K562 (cell line): Measurements from ENCODE around the gene SNX27. TPM values are rescaled to one million over a fixed set of nuclear protein-coding genes. Genes with fewer than 3 reads are reported as not detected.

Experiments
- CEBPG ChIP-seq, 3 experiments: fragments of 200-800 bp in 1 of 3; sonication (Bioruptor generic) in 1 of 3; sonication (generic) in 1 of 3; formaldehyde crosslinking in 1 of 3; IDR thresholded peaks in 2 of 3; conservative IDR thresholded peaks in 1 of 3; 2 replicates each; pipeline versions ENCODE4 v1.6.1 to v1.8.0; 2016 to 2022; ENCODE audit warnings: missing compliant biosample characterization in 2 of 3, missing genetic modification characterization in 2 of 3, mild to moderate bottlenecking in 1 of 3, missing genetic modification reagents in 1 of 3
- DDX20 ChIP-seq: fragments of 450-650 bp; IDR thresholded peaks from 2 replicates; pipeline ENCODE4 v1.6.1; 2016; ENCODE audit warnings: missing genetic modification characterization, low read depth, mild to moderate bottlenecking, missing compliant biosample characterization, moderate library complexity
- HMG20A ChIP-seq: fragments of 450-650 bp; formaldehyde crosslinking; conservative IDR thresholded peaks from 2 replicates; pipeline ENCODE4 v1.4.0; 2020; ENCODE audit warnings: mild to moderate bottlenecking, mixed read lengths
- KAT2B ChIP-seq: IDR thresholded peaks from one replicate; pipeline ENCODE4 v1.6.1; 2012; ENCODE audit warnings: low read depth, mild to moderate bottlenecking, control low read depth, inconsistent platforms, low read length, moderate library complexity
- KHSRP ChIP-seq: fragments of 450-650 bp; IDR thresholded peaks from 2 replicates; pipeline ENCODE4 v1.6.1; 2017
- NCOA4 ChIP-seq: fragments of 450-650 bp; IDR thresholded peaks from 2 replicates; pipeline ENCODE4 v1.6.1; 2018; ENCODE audit warnings: mild to moderate bottlenecking; ENCODE audit not compliant: partially characterized antibody
- NFATC3 ChIP-seq: fragments of 450-650 bp; IDR thresholded peaks from 2 replicates; pipeline ENCODE4 v1.6.1; 2017; ENCODE audit warnings: mild to moderate bottlenecking
- NR2C1 ChIP-seq, 2 experiments: fragments of 450-650 bp; IDR thresholded peaks; 2 replicates each; pipeline ENCODE4 v1.6.1; 2017; ENCODE audit warnings: mild to moderate bottlenecking in 2 of 2, antibody characterized with exemption in 1 of 2, inconsistent platforms in 1 of 2, missing compliant biosample characterization in 1 of 2, missing genetic modification characterization in 1 of 2
- NR2C2 ChIP-seq, 2 experiments: fragments of 200-800 bp in 1 of 2; sonication (Bioruptor generic) in 1 of 2; sonication (generic) in 1 of 2; formaldehyde crosslinking in 1 of 2; IDR thresholded peaks; 2 replicates each; pipeline versions ENCODE4 v1.6.1 to v1.8.0; 2016 to 2022; ENCODE audit warnings: mild to moderate bottlenecking in 1 of 2, missing compliant biosample characterization in 1 of 2, missing genetic modification characterization in 1 of 2, missing genetic modification reagents in 1 of 2
- NUFIP1 ChIP-seq: fragments of 450-650 bp; IDR thresholded peaks from 2 replicates; pipeline ENCODE4 v1.6.1; 2018; ENCODE audit not compliant: partially characterized antibody
- SMAD1 ChIP-seq: fragments of 150-350 bp; IDR thresholded peaks from 2 replicates; pipeline ENCODE4 v1.6.1; 2014; ENCODE audit warnings: low read length, low read depth; ENCODE audit not compliant: partially characterized antibody
- XRCC5 ChIP-seq: fragments of 200-400 bp; formaldehyde crosslinking; IDR thresholded peaks from 2 replicates; pipeline ENCODE4 v1.6.1; 2017; ENCODE audit warnings: low read depth, mild to moderate bottlenecking, low read length
- ZNF174 ChIP-seq: fragments of 250-450 bp; sonication (Bioruptor Pico); IDR thresholded peaks from 2 replicates; pipeline ENCODE4 v1.4.0; 2020; ENCODE audit warnings: mild to moderate bottlenecking
- ZZZ3 ChIP-seq: fragments of 450-650 bp; IDR thresholded peaks from 2 replicates; pipeline ENCODE4 v1.6.1; 2016; ENCODE audit warnings: antibody characterized with exemption, mild to moderate bottlenecking, moderate library complexity
- polyA plus RNA-seq, 8 experiments: library from polyadenylated mRNA; depleted of rRNA in 4 of 8; stranded (reverse) in 5 of 8; unstranded in 3 of 8; fragments of >200 nt; fragmentation: Nextera tagmentation in 2 of 8; fragmentation: Illumina TruSeq in 1 of 8; extraction: Ambion mirVana in 2 of 8; extraction: Trizol in 1 of 8; gene quantifications; 2 replicates each; pipeline versions ENCODE4 v1.2.1 to v1.2.3, GENCODE V29; 2011 to 2014; ENCODE audit warnings: inconsistent platforms in 1 of 8, missing spikeins in 1 of 8
- total RNA-seq, 7 experiments: library from RNA; depleted of rRNA in 6 of 7; stranded (reverse); fragments of >200 nt in 6 of 7; fragmentation: Illumina TruSeq in 2 of 7; extraction: Trizol in 2 of 7; gene quantifications; 2 replicates each; pipeline versions ENCODE4 v1.2.1 to v1.2.3, GENCODE V29; 2011 to 2021; ENCODE audit warnings: low replicate concordance in 1 of 7
- TF ChIP-seq, protein P1 (sequence below): fragments of 450-650 bp; formaldehyde crosslinking; IDR thresholded peaks from 2 replicates; pipeline ENCODE4 v1.4.0; 2020; ENCODE audit warnings: mild to moderate bottlenecking
- TF ChIP-seq, protein P2 (sequence below): fragments of 450-650 bp; formaldehyde crosslinking; IDR thresholded peaks from 2 replicates; pipeline ENCODE4 v1.4.0; 2020; ENCODE audit warnings: mild to moderate bottlenecking, moderate library complexity
- TF ChIP-seq, protein P3 (sequence below): conservative IDR thresholded peaks from 2 replicates; pipeline ENCODE4 v1.6.1; 2011; ENCODE audit warnings: low read depth, mild to moderate bottlenecking, low read length; ENCODE audit not compliant: control insufficient read depth
- TF ChIP-seq, protein P4 (sequence below): sonication (generic); formaldehyde crosslinking; IDR thresholded peaks from 2 replicates; pipeline ENCODE4 v1.8.1; 2023; ENCODE audit warnings: mild to moderate bottlenecking, missing genetic modification reagents, moderate library complexity

Gene SNX27
- total and polyA plus RNA-seq, 9 of the 15 experiments (the other 6 are each of a cell fraction or from before 2014, with no cell fraction given) = 4.5 to 18.7 (median 10.1) TPM

DNA sequence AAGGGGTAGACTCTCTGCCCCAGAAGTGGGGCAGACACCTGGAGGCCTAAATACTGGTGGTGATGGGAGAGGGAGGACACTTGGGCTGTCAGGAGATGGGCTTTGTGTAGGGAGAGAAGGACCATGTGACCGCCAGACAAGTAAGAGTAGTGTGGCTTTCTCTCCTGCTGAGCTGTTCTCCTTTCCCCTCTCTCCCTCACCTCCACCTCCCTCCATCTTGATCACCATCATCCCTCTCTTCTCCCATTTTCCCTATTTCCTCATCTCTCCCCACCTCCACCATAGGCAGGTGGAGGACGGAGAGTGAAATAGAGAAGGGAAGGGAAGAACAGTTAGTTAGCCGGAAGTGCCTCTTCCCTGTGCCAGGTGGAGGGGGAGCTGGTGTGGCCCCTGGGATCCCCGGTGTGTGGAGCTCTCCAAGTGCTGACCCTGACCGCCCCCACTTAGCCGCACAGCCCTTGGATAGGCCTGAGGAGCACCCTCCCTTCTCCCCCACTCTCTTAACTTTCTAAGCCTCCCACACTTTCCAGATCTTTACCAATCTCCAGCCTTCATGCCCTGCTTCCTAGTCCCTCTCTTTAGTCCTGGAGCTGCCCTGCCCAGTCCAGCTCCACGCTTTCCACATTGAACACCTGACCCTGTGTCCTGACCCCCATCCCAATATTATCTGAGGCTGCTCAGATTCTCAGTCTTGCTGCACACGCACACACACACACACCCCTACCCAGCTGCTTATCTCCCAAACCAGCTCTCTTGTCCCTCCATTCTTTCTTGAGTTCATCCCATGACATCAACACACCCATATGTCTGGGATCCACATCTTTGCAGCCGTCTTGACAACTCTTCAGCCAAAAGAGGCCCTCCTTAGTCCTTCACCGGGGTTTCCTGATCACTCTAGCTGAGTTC lies 103.2 kb downstream of the SNX27 start (continued):
- TF ChIP-seq SMAD1 = no peak
- TF ChIP-seq XRCC5 = no peak
- TF ChIP-seq NFATC3 = no peak
- no peak for TF ChIP-seq NCOA4
- TF ChIP-seq KHSRP = no peak
- no peak for TF ChIP-seq CEBPG (CRISPR knock-in tag; IDR thresholded peaks at IDR 0.05)
- TF ChIP-seq CEBPG (tag; conservative IDR thresholded peaks at IDR 0.05 in 1 of 2, IDR thresholded peaks at IDR 0.05 in 1 of 2) = no peak
- TF ChIP-seq, protein P1, sequence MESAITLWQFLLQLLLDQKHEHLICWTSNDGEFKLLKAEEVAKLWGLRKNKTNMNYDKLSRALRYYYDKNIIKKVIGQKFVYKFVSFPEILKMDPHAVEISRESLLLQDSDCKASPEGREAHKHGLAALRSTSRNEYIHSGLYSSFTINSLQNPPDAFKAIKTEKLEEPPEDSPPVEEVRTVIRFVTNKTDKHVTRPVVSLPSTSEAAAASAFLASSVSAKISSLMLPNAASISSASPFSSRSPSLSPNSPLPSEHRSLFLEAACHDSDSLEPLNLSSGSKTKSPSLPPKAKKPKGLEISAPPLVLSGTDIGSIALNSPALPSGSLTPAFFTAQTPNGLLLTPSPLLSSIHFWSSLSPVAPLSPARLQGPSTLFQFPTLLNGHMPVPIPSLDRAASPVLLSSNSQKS (CRISPR knock-in tag) = no peak
- TF ChIP-seq, protein P2, sequence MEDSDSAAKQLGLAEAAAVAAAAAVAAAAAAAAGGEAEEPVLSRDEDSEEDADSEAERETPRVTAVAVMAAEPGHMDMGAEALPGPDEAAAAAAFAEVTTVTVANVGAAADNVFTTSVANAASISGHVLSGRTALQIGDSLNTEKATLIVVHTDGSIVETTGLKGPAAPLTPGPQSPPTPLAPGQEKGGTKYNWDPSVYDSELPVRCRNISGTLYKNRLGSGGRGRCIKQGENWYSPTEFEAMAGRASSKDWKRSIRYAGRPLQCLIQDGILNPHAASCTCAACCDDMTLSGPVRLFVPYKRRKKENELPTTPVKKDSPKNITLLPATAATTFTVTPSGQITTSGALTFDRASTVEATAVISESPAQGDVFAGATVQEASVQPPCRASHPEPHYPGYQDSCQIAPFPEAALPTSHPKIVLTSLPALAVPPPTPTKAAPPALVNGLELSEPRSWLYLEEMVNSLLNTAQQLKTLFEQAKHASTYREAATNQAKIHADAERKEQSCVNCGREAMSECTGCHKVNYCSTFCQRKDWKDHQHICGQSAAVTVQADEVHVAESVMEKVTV = no peak
- TF ChIP-seq NR2C2 (CRISPR knock-in tag; IDR thresholded peaks at IDR 0.05) = no peak
- TF ChIP-seq NR2C2 (tag; IDR thresholded peaks at IDR 0.05) = peak; percentile 43; the same call in 1 of the 2 replicates
- TF ChIP-seq, protein P3, sequence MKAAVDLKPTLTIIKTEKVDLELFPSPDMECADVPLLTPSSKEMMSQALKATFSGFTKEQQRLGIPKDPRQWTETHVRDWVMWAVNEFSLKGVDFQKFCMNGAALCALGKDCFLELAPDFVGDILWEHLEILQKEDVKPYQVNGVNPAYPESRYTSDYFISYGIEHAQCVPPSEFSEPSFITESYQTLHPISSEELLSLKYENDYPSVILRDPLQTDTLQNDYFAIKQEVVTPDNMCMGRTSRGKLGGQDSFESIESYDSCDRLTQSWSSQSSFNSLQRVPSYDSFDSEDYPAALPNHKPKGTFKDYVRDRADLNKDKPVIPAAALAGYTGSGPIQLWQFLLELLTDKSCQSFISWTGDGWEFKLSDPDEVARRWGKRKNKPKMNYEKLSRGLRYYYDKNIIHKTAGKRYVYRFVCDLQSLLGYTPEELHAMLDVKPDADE = no peak; the same call in 1 of the 2 replicates
- TF ChIP-seq ZNF174 (CRISPR knock-in tag) = no peak
- TF ChIP-seq, protein P4, sequence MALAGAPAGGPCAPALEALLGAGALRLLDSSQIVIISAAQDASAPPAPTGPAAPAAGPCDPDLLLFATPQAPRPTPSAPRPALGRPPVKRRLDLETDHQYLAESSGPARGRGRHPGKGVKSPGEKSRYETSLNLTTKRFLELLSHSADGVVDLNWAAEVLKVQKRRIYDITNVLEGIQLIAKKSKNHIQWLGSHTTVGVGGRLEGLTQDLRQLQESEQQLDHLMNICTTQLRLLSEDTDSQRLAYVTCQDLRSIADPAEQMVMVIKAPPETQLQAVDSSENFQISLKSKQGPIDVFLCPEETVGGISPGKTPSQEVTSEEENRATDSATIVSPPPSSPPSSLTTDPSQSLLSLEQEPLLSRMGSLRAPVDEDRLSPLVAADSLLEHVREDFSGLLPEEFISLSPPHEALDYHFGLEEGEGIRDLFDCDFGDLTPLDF (CRISPR knock-in tag) = no peak
- TF ChIP-seq ZZZ3 = no peak
- TF ChIP-seq HMG20A (CRISPR knock-in tag) = no peak
- TF ChIP-seq NUFIP1 = no peak
- TF ChIP-seq NR2C1 (IDR thresholded peaks at IDR 0.05) = peak; percentile 33; the same call in 1 of the 2 replicates
- TF ChIP-seq NR2C1 (tag; IDR thresholded peaks at IDR 0.05) = peak; percentile 68; the same call in 1 of the 2 replicates
- no peak for TF ChIP-seq KAT2B
- no peak for TF ChIP-seq DDX20 (tag)
